ENCODE results near the gene CACNB2. TPM values are rescaled to one million over a fixed set of nuclear protein-coding genes. Genes with fewer than 3 reads are reported as not detected.

CACNB2 gene
- polyA plus RNA-seq, 1 of the 3 experiments (the other 2 are of a cell fraction) = 0.74 TPM

GRCh38 chr10:18162021-18162627, 21.9 kb downstream of the CACNB2 start:
- 74% methylated on average over 7 of the region's 7 CpGs for WGBS (ENCODE audit: low lambda C conversion rate)
- CTCF ChIA-PET = no interaction called here

More at GRCh38 chr10:18162021-18162627, 21.9 kb downstream of the CACNB2 start:
- no peak for DNase-seq
- Histone ChIP-seq H3K79me2 (ENCODE audit: insufficient read depth) (no peaks in the 10 kb centered on the region), H4K20me1 (ENCODE audit: insufficient read depth) (no peaks in the 10 kb centered on the region), H3K4me3 (ENCODE audit: low read depth in 2 of 2, low read length in 1 of 2) (no peak overlapping the region), H3K27me3 (ENCODE audit: insufficient read depth) (no peaks in the 10 kb centered on the region), H3K4me1 (ENCODE audit: control insufficient read depth in 1 of 2, insufficient read depth in 2 of 2, low read depth in 1 of 2, low read length in 1 of 2) (peaks cover 7 to 40% of the 10 kb centered on the region in 2 experiments), H3K4me2 (no peak overlapping the region), H3K27ac (ENCODE audit: low read depth in 2 of 2, low read length in 1 of 2) (no peak overlapping the region), H3K9me3 (no peaks in the 10 kb centered on the region), H3K9me2 (no peaks in the 10 kb centered on the region), H3K9ac (no peak overlapping the region), H3K36me3 (replicated peaks in 1 of 2; ENCODE audit: control insufficient read depth in 1 of 2, insufficient read depth in 2 of 2, low read length in 1 of 2) (no peaks in the 10 kb centered on the region), H3F3A (replicated peaks; ENCODE audit: insufficient read depth) (peaks cover 21% of the 10 kb centered on the region), H2AFZ (ENCODE audit: low read depth) (no peak overlapping the region)
- POLR2A ChIA-PET = no interaction called here
- no peak for TF ChIP-seq SMC3 (IDR thresholded peaks at IDR 0.05; ENCODE audit: low read depth, low read length)
- no peak for TF ChIP-seq USF2 (IDR thresholded peaks at IDR 0.05; ENCODE audit: borderline replicate concordance, low read depth, low read length)
- TF ChIP-seq POLR2AphosphoS5 (IDR thresholded peaks at IDR 0.05; ENCODE audit: low read depth, low read length) = no peak
- TF ChIP-seq CHD2 (IDR thresholded peaks at IDR 0.05; ENCODE audit: low read length, partially characterized antibody) = no peak
- TF ChIP-seq MAX (IDR thresholded peaks at IDR 0.05; ENCODE audit: low read depth) = no peak
- no peak for TF ChIP-seq EP300 (IDR thresholded peaks at IDR 0.05; ENCODE audit: borderline replicate concordance in 1 of 2, low read depth in 1 of 2, low read length in 1 of 2)
- no peak for TF ChIP-seq FOXM1 (IDR thresholded peaks at IDR 0.05; ENCODE audit: low read depth)
- TF ChIP-seq IRF3 (IDR thresholded peaks at IDR 0.05; ENCODE audit: low read depth, low read length) = no peak
- no peak for TF ChIP-seq MEF2A (IDR thresholded peaks at IDR 0.05; ENCODE audit: borderline replicate concordance, low read depth)
- TF ChIP-seq RXRA (IDR thresholded peaks at IDR 0.05; ENCODE audit: borderline replicate concordance, low read depth) = no peak
- no peak for TF ChIP-seq REST (IDR thresholded peaks at IDR 0.05; ENCODE audit: low read depth, low read length)
- no peak for TF ChIP-seq JUND (IDR thresholded peaks at IDR 0.05)
- no peak for TF ChIP-seq TAF1 (IDR thresholded peaks at IDR 0.05; ENCODE audit: borderline replicate concordance, low read depth, low read length)
- no peak for TF ChIP-seq ZBTB33 (IDR thresholded peaks at IDR 0.05; ENCODE audit: borderline replicate concordance, low read depth)
- TF ChIP-seq TEAD4 (IDR thresholded peaks at IDR 0.05; ENCODE audit: borderline replicate concordance, insufficient read depth) = no peak
- no peak for TF ChIP-seq RFX5 (IDR thresholded peaks at IDR 0.05; ENCODE audit: low read length)
- no peak for TF ChIP-seq YY1 (IDR thresholded peaks at IDR 0.05; ENCODE audit: low read depth)
- TF ChIP-seq USF1 (IDR thresholded peaks at IDR 0.05; ENCODE audit: borderline replicate concordance, low read depth) = no peak
